ENCODE data around the gene CENPQ.

The CENPQ gene

GRCh38 chr6:49506569-49507111, 43.5 kb downstream of the CENPQ start:
- DNase-seq, result no peak

- no peak for DNase-seq
Measured at GRCh38 chr6:49509342-49509741, 46.2 kb downstream of the CENPQ start.

DNA sequence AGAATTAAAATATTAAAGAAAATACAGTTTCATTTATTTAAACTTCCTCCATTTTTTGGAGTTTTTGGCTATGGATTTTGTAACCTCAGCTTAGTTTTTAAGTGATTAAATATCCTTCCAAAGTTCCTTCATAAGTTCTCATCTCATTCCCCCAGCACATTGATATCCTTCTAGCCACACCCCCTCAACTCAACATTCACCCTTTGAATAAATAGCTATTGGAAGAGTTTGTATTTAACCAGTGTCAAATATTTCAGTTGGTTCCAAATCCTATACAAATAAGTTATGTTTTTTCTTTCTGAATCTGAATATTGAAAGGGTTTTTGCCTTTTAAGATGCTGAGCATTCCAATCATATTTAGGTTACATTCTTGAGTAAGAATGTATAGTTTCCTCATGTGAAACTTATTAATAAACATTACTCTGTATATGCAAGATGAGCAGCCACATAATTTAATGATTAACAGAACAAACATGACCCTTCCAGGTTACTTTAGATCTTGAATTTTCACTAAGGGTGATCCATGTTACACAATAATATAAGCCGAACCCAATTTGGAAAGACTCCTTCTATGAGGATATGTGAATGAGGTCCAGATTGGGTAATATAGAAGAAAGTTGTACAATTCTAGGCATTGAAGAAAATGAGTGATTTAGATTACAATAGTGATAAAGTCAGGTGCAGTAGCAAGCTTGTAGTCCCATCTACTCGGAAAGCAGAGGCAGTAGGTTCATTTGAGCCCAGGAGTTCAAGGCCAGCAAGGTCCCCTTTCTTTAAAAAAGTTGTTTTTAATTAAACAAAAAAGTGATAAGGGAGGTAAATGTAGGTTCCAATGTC, 50.2 kb downstream of the CENPQ start:
- DNase-seq, result no peak

DNA sequence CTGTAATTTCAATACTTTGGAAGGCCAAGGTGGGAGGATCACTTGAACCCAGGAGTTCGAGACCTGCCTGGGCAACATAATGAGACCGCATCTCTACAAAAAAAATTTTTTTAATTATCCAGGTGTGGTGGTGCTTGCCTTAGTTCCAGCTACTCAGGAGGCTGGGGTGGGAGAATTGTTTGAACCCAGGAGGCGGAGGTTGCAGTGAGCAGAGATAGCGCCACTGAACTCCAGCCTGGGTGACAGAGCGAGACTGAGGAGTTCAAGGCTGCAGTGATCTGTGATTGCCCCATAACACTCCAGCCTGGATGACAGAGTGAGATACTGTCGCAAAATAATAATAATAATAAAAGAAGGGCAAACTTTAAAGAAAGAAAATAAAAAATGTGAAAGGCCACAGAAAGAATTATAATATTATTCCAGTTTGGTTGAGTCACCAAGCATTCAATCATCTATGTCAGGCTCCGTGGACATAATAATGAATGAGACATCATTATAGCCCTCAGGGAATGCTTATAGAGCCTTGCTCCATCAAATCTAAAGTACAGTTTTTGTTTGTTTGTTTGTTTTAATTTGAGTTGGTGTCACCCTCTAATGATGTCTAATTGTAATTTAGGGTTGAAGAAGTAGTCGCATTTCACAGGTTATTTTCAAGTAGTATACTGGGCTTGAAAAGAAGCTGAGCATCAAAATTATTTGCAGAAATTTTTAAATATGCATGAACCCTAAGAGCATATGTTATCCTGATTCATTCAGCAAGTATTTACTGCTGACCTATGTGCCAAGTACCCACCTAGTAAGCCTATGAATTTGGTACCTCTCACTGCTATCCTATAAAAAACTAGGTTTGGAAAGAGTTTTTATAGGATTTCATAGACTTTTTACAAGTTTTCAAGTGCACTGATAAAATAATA, 51.7 kb downstream of the CENPQ start:
- DNase-seq, result no peak

- no peak for DNase-seq
Measured at GRCh38 chr6:49515485-49516146, 52.4 kb downstream of the CENPQ start.

DNA sequence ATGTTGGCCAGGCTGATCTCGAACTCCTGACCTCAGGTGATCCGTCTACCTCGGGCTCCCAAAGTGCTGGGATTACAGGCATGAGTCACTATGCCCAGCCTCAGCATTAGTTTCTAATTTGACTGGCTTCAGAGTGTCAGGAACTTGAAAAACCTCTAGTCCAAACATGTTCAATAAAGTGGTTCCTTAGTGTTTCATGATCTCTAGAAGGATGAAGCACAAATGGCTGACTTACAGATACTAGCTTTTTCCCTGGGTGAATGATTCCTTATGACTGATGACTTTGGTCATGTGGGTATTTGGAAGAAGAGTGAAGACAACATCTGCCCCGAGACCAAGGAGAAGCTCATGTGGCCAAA, 53.0 kb downstream of the CENPQ start:
- no peak for DNase-seq

- DNase-seq, result no peak
Measured at GRCh38 chr6:49517919-49518318, 54.7 kb downstream of the CENPQ start.

DNA sequence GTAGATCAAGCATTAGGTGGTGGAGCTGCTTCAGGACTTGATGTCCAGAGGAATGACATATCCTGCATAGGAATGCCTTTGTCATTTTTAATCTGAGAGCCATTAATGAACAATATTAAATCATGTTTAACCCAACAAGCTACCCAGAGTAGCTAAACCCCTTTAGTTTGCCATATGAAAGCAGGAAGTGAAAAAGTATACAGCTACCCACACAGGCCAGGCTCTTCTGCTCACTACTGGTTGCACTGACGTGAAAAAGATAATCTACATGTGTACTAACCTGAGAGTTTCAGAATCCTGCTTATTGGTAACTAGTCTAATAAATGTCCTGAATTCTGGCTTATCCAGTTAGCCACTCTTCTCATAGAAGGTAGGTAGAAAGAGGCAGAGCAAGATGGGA, 56.5 kb downstream of the CENPQ start:
- DNase-seq, result no peak

- DNase-seq, result no peak
Measured at GRCh38 chr6:49522710-49523593, 59.8 kb downstream of the CENPQ start.

DNA sequence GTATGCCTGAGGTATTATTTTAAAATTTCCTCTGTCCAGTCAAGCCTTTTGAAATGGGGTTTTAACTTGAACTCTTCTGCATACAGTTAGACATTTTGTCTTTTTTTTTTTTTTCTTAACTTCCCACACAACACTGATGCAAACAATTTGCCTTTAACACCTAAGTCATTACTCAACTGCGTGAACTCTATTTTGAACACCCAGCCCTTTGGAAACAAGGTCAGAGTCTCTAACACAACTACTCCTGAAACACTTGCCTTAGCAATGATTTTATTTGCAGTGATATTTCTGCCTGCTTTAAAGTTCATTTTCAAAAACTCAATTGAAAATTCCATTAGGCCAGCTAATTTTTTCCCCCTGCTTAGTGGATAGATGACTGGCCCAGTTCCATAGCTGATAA, 60.7 kb downstream of the CENPQ start:
- DNase-seq, result no peak

GRCh38 chr6:49524541-49524940, 61.4 kb downstream of the CENPQ start:
- no peak for DNase-seq

GRCh38 chr6:49526598-49526997, 63.4 kb downstream of the CENPQ start:
- DNase-seq, result no peak

GRCh38 chr6:49527320-49527719, 64.2 kb downstream of the CENPQ start:
- DNase-seq, result no peak

DNA sequence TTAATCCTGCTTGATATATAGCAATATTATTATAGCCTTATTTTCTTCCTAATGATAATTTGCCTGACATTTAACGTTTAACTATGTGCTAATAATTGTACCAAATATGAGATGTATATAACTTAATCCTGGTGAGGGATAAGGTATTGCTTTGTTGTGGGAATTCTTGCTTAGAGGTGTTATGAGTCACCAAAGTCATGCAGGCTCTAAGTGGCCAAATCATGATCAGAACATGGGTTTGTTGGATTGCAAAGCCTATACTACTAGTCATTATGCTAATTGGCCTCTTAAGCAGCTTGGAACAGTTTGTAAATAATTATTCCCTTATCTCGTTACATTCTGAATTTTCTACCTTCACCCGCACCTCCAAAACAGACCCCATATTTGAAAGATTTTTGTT, 65.4 kb downstream of the CENPQ start:
- no peak for DNase-seq

- no peak for DNase-seq
Measured at GRCh38 chr6:49530141-49530776, 67.1 kb downstream of the CENPQ start.

GRCh38 chr6:49531774-49532569, 68.8 kb downstream of the CENPQ start:
- peak; percentile 70 for DNase-seq

- DNase-seq, result no peak
Measured at GRCh38 chr6:49535795-49536194, 72.6 kb downstream of the CENPQ start.

DNA sequence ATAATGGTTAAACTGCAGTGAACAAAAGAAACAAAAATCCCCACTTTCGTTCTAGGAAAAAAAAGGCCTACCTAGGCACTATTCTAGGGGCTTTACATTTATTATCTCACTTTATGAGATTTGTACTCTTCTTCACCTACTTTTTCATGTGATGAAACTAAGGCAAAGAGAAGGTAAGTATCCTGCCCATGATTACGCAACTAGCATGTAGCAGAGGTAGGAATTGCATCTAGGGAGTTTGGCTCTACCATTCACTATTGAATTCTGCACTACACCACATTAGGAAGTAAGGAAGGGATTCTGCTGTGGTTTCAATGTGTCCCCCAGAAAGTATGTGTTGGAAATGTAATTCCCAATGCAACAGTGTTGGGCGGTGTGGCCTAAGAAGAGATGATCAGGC, 75.9 kb downstream of the CENPQ start:
- DNase-seq, result no peak

- no peak for DNase-seq
Measured at GRCh38 chr6:49540614-49541013, 77.4 kb downstream of the CENPQ start.

- DNase-seq, result no peak
Measured at GRCh38 chr6:49541210-49541724, 78.1 kb downstream of the CENPQ start.

GRCh38 chr6:49541936-49542335, 78.8 kb downstream of the CENPQ start:
- peak; percentile 31 for DNase-seq

All from DMS 273 treated with DMSO at 0.1 percent for 48 hours (cell line).